Astrocyte (in vitro differentiated cells and primary cell): ENCODE data around the gene ICA1. TPM values are rescaled to one million over a fixed set of nuclear protein-coding genes. Genes with fewer than 3 reads are reported as not detected.

Experiments
- DNase-seq: peaks from one replicate; pipeline ENCODE4 v3.0.0-alpha.2; 2010; ENCODE audit warnings: low read depth
- FAIRE-seq: peaks from 2 replicates; lab custom pipeline; 2011; peaks lifted over from hg19 to GRCh38; lab: Jason Lieb, UNC
- H2AFZ ChIP-seq: 2 replicates; pipeline ENCODE4 v1.6.0; 2012; ENCODE audit warnings: low read depth, low read length, inconsistent platforms
- H3K27ac ChIP-seq: 2 replicates; pipeline ENCODE4 v1.5.1; 2011; ENCODE audit warnings: low read depth, low read length, inconsistent platforms
- H3K27me3 ChIP-seq: 2 replicates; pipeline ENCODE4 v1.6.0; 2011; ENCODE audit warnings: low read length, inconsistent platforms; ENCODE audit not compliant: insufficient read depth
- H3K36me3 ChIP-seq: 2 replicates; pipeline ENCODE4 v1.5.1; 2011; ENCODE audit warnings: low read length, inconsistent platforms; ENCODE audit not compliant: insufficient read depth
- H3K4me1 ChIP-seq: 2 replicates; pipeline ENCODE4 v1.5.1; 2011; ENCODE audit warnings: low read length, inconsistent platforms; ENCODE audit not compliant: insufficient read depth
- H3K4me2 ChIP-seq: 2 replicates; pipeline ENCODE4 v1.6.0; 2012; ENCODE audit warnings: low read length, inconsistent platforms
- H3K4me3 ChIP-seq: 2 replicates; pipeline ENCODE4 v1.5.1; 2011; ENCODE audit warnings: low read depth, mild to moderate bottlenecking, low read length, inconsistent platforms; ENCODE audit not compliant: insufficient read depth
- H3K79me2 ChIP-seq: 2 replicates; pipeline ENCODE4 v1.6.0; 2012; ENCODE audit warnings: mild to moderate bottlenecking, low read length, inconsistent platforms; ENCODE audit not compliant: insufficient read depth
- H3K9ac ChIP-seq: 2 replicates; pipeline ENCODE4 v1.6.0; 2012; ENCODE audit warnings: mild to moderate bottlenecking, low read length, inconsistent platforms
- H3K9me3 ChIP-seq: 2 replicates; pipeline ENCODE4 v1.5.1; 2012; ENCODE audit warnings: low read depth, mild to moderate bottlenecking, low read length, inconsistent platforms; ENCODE audit not compliant: insufficient read depth
- H4K20me1 ChIP-seq: 2 replicates; pipeline ENCODE4 v1.6.0; 2012; ENCODE audit warnings: low read length, inconsistent platforms; ENCODE audit not compliant: insufficient read depth
- H3K27ac Mint-ChIP-seq: one replicate; pipeline ENCODE4 v1.8.0; 2021; ENCODE audit warnings: mild to moderate bottlenecking, mixed read lengths; ENCODE audit not compliant: unreplicated experiment
- H3K27me3 Mint-ChIP-seq: one replicate; pipeline ENCODE4 v1.8.0; 2021; ENCODE audit warnings: low read depth, mixed read lengths; ENCODE audit not compliant: unreplicated experiment
- H3K36me3 Mint-ChIP-seq: one replicate; pipeline ENCODE4 v1.8.0; 2021; ENCODE audit warnings: low read depth, mixed read lengths; ENCODE audit not compliant: unreplicated experiment
- H3K4me1 Mint-ChIP-seq: one replicate; pipeline ENCODE4 v1.8.0; 2021; ENCODE audit warnings: low read depth, mixed read lengths; ENCODE audit not compliant: unreplicated experiment
- H3K4me3 Mint-ChIP-seq: one replicate; pipeline ENCODE4 v1.8.0; 2021; ENCODE audit warnings: mild to moderate bottlenecking, moderate library complexity, mixed read lengths; ENCODE audit not compliant: unreplicated experiment
- H3K9me3 Mint-ChIP-seq: one replicate; pipeline ENCODE4 v1.8.0; 2021; ENCODE audit warnings: mild to moderate bottlenecking, mixed read lengths; ENCODE audit not compliant: unreplicated experiment
- CTCF ChIP-seq: IDR thresholded peaks from 2 replicates; pipeline ENCODE4 v1.5.1; 2011; ENCODE audit warnings: low read depth, mild to moderate bottlenecking, inconsistent platforms, low read length, moderate library complexity; ENCODE audit not compliant: insufficient read depth
- EZH2 ChIP-seq: IDR thresholded peaks from 2 replicates; pipeline ENCODE4 v1.6.1; 2012; ENCODE audit warnings: mild to moderate bottlenecking, low read length, inconsistent platforms; ENCODE audit not compliant: insufficient read depth
- total RNA-seq: library from RNA; stranded (reverse); gene quantifications from 2 replicates; pipeline ENCODE4 v1.2.1, GENCODE V29; 2021

ICA1 gene
- total RNA-seq, 1 donor from 2014 or later: 8.0 TPM

DNA sequence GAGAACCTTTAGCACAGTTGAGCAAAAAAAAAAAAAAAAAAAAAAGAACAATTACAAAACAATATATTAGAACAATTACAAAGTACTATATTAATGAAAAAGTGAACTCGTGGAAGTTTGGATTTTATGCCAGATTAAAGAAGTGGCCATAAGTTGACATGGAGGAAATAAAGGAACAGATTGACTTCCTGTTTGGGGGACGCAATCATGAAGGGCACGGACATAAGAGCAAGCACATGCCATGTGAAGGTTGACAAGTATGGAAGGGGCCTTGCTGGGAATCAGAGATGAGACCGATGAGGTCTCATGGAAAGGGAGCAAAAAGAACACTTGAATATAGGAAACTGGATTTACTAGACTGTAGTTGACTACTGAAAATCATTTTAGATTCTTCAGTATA, 61.7 kb downstream of the ICA1 start:
- Mint-ChIP-seq H3K4me1 (peaks cover 2% of the 10 kb centered on the region), H3K9me3 (no peaks in the 10 kb centered on the region), H3K36me3 (no peaks in the 10 kb centered on the region), H3K4me3 (no peak overlapping the region), H3K27ac (no peak overlapping the region), H3K27me3 (no peaks in the 10 kb centered on the region)
- H4K20me1 ChIP-seq: no peaks in the 10 kb centered on the region
- no peak overlapping the region for H3K27ac ChIP-seq
- H3K4me3 ChIP-seq: no peak overlapping the region
- DNase-seq: no peak
- FAIRE-seq: no peak
- H3K79me2 ChIP-seq: no peaks in the 10 kb centered on the region
- no peak overlapping the region for H3K4me2 ChIP-seq
- H3K4me1 ChIP-seq: no peaks in the 10 kb centered on the region
- H3K9ac ChIP-seq: no peak overlapping the region
- H3K9me3 ChIP-seq: no peaks in the 10 kb centered on the region
- TF ChIP-seq CTCF (no peak), EZH2 (no peak)
- no peaks in the 10 kb centered on the region for H3K36me3 ChIP-seq
- no peaks in the 10 kb centered on the region for H3K27me3 ChIP-seq
- H2AFZ ChIP-seq: no peak overlapping the region

- Histone ChIP-seq H3K9ac (no peak overlapping the region), H3K4me2 (no peak overlapping the region), H2AFZ (no peak overlapping the region), H3K27ac (no peak overlapping the region), H3K36me3 (no peaks in the 10 kb centered on the region), H3K4me3 (no peak overlapping the region), H3K9me3 (no peaks in the 10 kb centered on the region), H3K4me1 (no peaks in the 10 kb centered on the region), H3K27me3 (no peaks in the 10 kb centered on the region), H3K79me2 (no peaks in the 10 kb centered on the region), H4K20me1 (no peaks in the 10 kb centered on the region)
- no peaks in the 10 kb centered on the region for H3K36me3 Mint-ChIP-seq
- no peaks in the 10 kb centered on the region for H3K9me3 Mint-ChIP-seq
- H3K27me3 Mint-ChIP-seq: no peaks in the 10 kb centered on the region
- peaks cover 2% of the 10 kb centered on the region for H3K4me1 Mint-ChIP-seq
- TF ChIP-seq CTCF (no peak), EZH2 (no peak)
- FAIRE-seq: no peak
- DNase-seq: no peak
- no peak overlapping the region for H3K4me3 Mint-ChIP-seq
- no peak overlapping the region for H3K27ac Mint-ChIP-seq
Observed at GRCh38 chr7:8197994-8198698, 63.8 kb downstream of the ICA1 start.

DNA sequence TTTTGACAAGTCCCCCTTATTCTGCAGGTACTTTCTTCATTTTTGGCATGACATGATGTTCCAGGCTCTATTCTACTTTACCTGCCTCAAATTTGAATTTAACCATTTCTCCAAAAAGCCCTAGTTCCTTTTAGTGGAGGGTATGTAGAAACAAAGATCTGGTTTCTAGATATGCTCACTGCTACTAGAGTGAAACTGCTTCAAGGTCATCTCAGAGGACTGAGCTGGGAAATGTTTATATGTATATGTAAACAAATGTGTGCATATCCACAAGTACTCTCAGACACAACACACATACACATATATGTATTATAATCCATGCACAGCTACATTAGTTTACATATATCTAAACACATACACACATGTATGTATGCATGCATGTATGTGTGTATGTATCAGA, 69.1 kb downstream of the ICA1 start:
- Histone ChIP-seq H4K20me1 (no peaks in the 10 kb centered on the region), H3K27ac (no peak overlapping the region), H3K79me2 (no peaks in the 10 kb centered on the region), H3K4me2 (no peak overlapping the region), H3K27me3 (no peaks in the 10 kb centered on the region), H3K9me3 (no peaks in the 10 kb centered on the region), H3K9ac (no peak overlapping the region), H3K36me3 (no peaks in the 10 kb centered on the region), H2AFZ (no peak overlapping the region), H3K4me1 (no peaks in the 10 kb centered on the region), H3K4me3 (no peak overlapping the region)
- FAIRE-seq (no peak), DNase-seq (no peak)
- Mint-ChIP-seq H3K9me3 (no peaks in the 10 kb centered on the region), H3K27me3 (no peaks in the 10 kb centered on the region), H3K4me1 (no peaks in the 10 kb centered on the region), H3K36me3 (no peaks in the 10 kb centered on the region), H3K27ac (no peak overlapping the region), H3K4me3 (no peak overlapping the region)
- TF ChIP-seq CTCF (no peak), EZH2 (no peak)
